GM12878 (cell line): ENCODE data around the gene PINLYP.

ENCODE experiments used
- CBX3 ChIP-seq: fragments of 200-600 bp; sonication (generic); IDR thresholded peaks from 2 replicates; pipeline ENCODE4 v1.6.1; 2016; ENCODE audit warnings: low read depth, borderline replicate concordance
- CREM ChIP-seq: IDR thresholded peaks from 2 replicates; pipeline ENCODE4 v1.6.1; 2014; ENCODE audit warnings: antibody characterized with exemption, low read depth
- MAX ChIP-seq: IDR thresholded peaks from 2 replicates; pipeline ENCODE4 v1.6.1; 2012; ENCODE audit warnings: low read depth, low read length, improper control_type of control experiment
- MTA2 ChIP-seq: fragments of 450-650 bp; IDR thresholded peaks from 2 replicates; pipeline ENCODE4 v1.6.1; 2016; ENCODE audit warnings: low read depth, mild to moderate bottlenecking, moderate library complexity
- NBN ChIP-seq: fragments of 450-650 bp; IDR thresholded peaks from 2 replicates; pipeline ENCODE4 v1.6.1; 2016
- NRF1 ChIP-seq: conservative IDR thresholded peaks from 2 replicates; pipeline ENCODE4 v1.6.1; 2011; ENCODE audit warnings: mild to moderate bottlenecking, low read depth, low read length, improper control_type of control experiment
- POLR2AphosphoS5 ChIP-seq: IDR thresholded peaks from 2 replicates; pipeline ENCODE4 v1.6.1; 2011; ENCODE audit warnings: mild to moderate bottlenecking, low read length, inconsistent platforms
- RAD21 ChIP-seq: IDR thresholded peaks from 2 replicates; pipeline ENCODE4 v1.6.1; 2011; ENCODE audit warnings: mild to moderate bottlenecking, low read depth, low read length, moderate library complexity; ENCODE audit not compliant: insufficient read depth
- RFX5 ChIP-seq: IDR thresholded peaks from 2 replicates; pipeline ENCODE4 v1.6.1; 2011; ENCODE audit warnings: low read depth, low read length, improper control_type of control experiment
- SRF ChIP-seq, 2 experiments: IDR thresholded peaks; 2 replicates each; pipeline ENCODE4 v1.6.1; 2011; ENCODE audit warnings: low read depth in 2 of 2, low read length in 2 of 2, mild to moderate bottlenecking in 1 of 2, moderate library complexity in 1 of 2
- TF ChIP-seq, protein P1 (sequence below), 3 experiments: IDR thresholded peaks in 2 of 3; conservative IDR thresholded peaks in 1 of 3; 2 replicates each; pipeline ENCODE4 v1.5.1; 2011; ENCODE audit warnings: low read depth in 3 of 3, low read length in 3 of 3, mild to moderate bottlenecking in 3 of 3, control low read depth in 2 of 3, moderate library complexity in 2 of 3, inconsistent platforms in 1 of 3, mixed read lengths in 1 of 3; ENCODE audit not compliant: control insufficient read depth in 2 of 3, insufficient read depth in 1 of 3; ENCODE audit errors: extremely low read depth in 1 of 3
- TF ChIP-seq, protein P2 (sequence below): IDR thresholded peaks from 2 replicates; pipeline ENCODE4 v1.6.1; 2011; ENCODE audit warnings: low read depth, mild to moderate bottlenecking, low read length, moderate library complexity, borderline replicate concordance; ENCODE audit errors: extremely low read depth

GRCh38 chr19:43626838-43627237, 51.2 kb downstream of the PINLYP start:
- TF ChIP-seq, protein P1, sequence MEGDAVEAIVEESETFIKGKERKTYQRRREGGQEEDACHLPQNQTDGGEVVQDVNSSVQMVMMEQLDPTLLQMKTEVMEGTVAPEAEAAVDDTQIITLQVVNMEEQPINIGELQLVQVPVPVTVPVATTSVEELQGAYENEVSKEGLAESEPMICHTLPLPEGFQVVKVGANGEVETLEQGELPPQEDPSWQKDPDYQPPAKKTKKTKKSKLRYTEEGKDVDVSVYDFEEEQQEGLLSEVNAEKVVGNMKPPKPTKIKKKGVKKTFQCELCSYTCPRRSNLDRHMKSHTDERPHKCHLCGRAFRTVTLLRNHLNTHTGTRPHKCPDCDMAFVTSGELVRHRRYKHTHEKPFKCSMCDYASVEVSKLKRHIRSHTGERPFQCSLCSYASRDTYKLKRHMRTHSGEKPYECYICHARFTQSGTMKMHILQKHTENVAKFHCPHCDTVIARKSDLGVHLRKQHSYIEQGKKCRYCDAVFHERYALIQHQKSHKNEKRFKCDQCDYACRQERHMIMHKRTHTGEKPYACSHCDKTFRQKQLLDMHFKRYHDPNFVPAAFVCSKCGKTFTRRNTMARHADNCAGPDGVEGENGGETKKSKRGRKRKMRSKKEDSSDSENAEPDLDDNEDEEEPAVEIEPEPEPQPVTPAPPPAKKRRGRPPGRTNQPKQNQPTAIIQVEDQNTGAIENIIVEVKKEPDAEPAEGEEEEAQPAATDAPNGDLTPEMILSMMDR (IDR thresholded peaks at IDR 0.05 in 2 of 3, conservative IDR thresholded peaks at IDR 0.05 in 1 of 3; ENCODE audit: control insufficient read depth in 2 of 3, extremely low read depth in 1 of 3, insufficient read depth in 1 of 3, low read depth in 3 of 3, low read length in 3 of 3) = no peak
- no peak for TF ChIP-seq MAX
- TF ChIP-seq RFX5 = no peak
- TF ChIP-seq RAD21 = no peak
- TF ChIP-seq POLR2AphosphoS5 = no peak
- no peak for TF ChIP-seq MTA2
- TF ChIP-seq SRF (IDR thresholded peaks at IDR 0.05; ENCODE audit: low read depth in 2 of 2, low read length in 2 of 2) = no peak
- TF ChIP-seq, protein P2, sequence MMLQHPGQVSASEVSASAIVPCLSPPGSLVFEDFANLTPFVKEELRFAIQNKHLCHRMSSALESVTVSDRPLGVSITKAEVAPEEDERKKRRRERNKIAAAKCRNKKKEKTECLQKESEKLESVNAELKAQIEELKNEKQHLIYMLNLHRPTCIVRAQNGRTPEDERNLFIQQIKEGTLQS = no peak
- TF ChIP-seq CBX3 = no peak
- no peak for TF ChIP-seq NBN
- no peak for TF ChIP-seq CREM
- no peak for TF ChIP-seq NRF1
